Stimulated activated CD4-positive, alpha-beta T cell treated with anti-CD3 and anti-CD28 coated beads, TNF-alpha, amount 100 ng/mL, for 1 hour (primary cell): ENCODE results near the gene PRKCH.
A peak's percentile ranks its signal among the peaks of the same experiment; 100 is the strongest.

Experiments used
- DNase-seq, 3 donors: peaks; one replicate each; pipeline ENCODE4 v3.0.0-alpha.2; 2020; ENCODE audit warnings: low read depth in 3 of 3, low spot score in 1 of 3

PRKCH gene

DNA sequence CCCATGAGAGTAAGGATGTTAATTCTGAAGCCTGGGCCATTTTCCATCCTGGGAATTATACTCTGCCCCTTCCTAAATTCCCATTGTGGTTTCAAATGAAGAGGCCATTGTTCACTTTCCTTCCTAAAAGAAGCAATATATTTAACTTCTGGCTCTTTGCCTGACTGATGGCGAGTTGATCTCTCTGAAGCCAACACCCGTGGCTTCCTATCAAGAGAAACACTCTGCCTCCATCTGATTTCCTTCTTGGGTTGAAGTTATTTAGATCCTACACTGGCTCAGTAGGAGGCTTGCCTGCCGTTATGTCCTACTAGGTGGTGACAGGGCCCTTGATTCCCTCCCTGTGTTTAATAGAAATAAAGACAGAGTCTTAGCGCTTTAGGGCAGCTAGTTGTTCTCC, 97.4 kb downstream of the PRKCH start:
- no peak for DNase-seq

DNA sequence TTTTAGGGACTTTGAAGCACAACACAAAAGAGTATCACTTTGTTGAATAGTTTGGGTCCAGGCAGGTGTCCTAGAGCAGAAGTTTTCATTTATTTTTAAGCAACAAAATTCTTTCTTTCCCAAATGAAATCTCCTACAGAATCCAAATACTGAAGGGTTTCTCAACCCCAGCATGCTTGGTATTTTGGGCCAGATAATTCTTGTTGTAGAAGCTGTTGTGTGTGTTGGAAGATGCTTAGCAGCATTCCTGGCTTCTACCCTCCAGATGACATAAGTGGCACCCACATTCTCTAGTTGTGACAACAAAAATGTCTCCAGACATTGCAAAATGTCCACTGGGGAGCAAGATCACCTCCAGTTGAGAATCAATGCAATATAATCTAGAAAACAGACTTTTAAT, 97.8 kb downstream of the PRKCH start:
- no peak for DNase-seq

DNA sequence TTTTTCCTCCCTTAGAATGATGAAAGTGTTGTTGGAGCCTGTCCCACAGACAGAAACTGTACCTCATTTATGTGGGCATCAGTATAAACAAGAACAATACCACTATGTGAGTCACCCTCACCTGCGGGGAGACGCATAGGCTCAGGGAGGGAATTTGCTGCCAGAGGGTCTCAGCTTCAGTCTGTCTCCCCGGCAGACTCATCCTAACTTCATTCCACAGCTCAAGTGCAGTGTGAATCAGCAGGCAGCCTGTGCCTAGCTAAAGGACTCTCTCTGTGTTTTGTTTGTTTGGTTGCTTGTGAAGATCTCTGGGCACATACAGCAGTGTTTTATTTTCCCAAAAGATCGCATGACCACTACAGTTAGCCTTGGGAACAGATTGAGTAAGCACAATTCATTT, 98.9 kb downstream of the PRKCH start:
- DNase-seq = no peak

DNA sequence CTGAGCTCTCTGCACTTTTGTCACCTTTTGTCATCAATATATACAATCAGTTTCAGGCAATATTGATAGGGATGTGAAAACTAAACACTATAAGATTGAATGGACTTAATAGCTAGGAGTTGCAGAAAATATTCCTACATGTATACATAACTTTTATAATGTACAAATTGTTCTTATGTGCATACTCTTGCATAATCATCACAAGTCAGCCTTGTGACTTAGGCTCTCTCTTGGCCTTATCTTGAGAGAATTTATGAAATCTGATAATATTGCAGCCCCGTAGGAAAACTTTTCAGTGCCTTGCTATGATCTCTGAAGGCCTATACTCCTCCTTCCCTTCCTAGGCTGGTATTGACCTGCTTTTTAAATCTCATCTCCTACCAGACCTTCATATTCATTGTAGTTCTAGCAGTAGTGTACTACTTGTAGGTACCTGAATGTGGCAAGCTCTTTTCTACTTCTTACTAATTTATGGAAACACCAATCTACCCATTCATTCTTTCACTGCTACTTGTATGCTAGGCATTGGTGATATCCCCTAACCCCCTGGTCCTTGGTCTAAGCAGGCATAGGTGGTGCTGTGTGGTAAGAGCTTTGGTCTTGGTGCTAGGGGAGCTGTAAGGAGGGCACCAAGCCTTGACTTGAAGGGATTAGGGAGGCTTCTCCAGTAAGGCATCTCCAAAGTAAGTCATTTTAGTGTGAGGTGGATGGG, 100.0 kb downstream of the PRKCH start:
- DNase-seq = no peak

DNA sequence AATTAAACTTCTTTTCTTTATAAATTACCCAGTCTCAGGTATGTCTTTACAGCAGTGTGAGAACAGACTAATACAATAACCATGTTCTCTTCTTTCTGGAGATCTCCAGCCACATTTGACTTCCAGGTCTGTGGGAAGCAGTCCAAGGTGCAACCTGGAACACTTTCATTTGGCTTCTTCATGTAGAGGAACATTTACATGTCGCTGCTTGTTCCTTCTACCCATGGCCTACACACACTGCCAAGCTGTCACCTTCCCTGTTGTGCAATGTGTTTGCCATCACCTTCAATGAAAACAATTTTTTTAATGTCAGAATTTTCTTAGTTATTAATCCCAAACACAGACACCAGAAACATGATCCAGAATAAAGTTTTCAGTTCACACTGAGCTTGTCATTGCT, 104.7 kb downstream of the PRKCH start:
- DNase-seq = no peak

DNA sequence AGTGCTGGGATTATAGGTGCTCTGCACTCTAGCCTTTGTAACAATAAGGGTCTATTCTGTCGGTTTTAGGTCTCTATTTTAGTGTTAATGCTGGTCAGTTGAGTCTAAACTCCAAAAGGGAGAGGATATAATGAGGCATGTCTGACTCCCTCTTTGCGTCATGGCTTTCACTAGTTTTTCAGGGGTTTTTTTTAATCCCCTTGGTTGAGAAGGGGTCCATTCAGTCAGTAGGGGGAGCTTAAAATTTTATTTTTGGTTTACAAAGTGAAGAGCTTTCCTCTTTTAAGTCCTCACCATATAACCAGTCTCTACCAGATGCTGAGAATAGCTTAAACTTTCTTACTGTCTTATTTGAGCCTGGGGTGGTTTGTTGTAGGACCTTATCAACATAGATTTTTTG, 106.9 kb downstream of the PRKCH start:
- DNase-seq = no peak

DNA sequence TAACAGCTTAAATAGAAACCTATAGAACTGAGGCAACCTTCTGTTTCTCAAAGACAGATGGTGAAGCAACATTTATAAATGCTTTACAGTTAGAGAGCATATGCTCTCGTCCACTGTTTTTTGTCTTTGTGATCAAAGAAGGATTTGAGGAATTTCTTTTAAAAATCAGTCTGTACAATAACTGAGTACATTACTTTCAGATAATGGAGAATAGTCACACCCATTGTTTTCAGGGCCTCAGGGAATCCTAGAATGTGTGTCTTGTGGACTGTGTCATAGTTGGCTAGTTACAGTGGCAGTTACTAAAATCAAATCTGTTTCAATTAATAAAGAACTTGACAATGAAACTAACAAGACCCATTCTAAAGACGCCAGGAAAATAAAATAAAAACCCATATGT, 107.9 kb downstream of the PRKCH start:
- no peak for DNase-seq

DNA sequence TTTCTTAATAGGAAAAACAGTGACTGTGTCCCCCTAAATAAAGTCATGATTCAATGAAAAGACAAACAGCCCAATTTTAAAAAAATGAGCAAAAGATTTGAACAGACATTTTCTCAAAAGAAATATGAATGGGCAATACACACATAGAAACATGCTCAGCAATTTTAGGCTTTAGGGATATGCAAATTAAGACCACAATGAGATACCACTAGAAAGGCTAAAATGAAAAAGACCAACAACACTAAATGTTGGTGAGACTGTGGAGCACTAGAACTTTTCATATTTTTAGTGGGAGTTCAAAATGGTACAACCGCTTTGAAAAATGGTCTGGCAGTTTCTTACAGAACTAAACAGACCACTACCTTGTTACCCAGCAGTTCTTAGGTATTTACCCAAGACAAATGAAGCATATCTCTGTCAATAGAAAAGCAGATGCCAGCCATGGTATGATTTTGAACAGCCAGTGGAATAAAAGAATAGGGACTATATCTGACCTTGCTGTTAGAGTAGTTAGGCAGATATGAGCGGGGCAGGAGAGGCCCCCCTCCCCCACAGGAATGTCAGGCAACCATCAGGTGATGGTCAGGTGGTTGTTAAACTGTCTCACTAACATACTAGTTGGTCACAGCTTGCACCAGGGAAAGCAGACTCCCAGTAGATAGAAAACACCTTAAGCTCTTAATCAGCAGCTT, 108.8 kb downstream of the PRKCH start:
- DNase-seq = no peak

DNA sequence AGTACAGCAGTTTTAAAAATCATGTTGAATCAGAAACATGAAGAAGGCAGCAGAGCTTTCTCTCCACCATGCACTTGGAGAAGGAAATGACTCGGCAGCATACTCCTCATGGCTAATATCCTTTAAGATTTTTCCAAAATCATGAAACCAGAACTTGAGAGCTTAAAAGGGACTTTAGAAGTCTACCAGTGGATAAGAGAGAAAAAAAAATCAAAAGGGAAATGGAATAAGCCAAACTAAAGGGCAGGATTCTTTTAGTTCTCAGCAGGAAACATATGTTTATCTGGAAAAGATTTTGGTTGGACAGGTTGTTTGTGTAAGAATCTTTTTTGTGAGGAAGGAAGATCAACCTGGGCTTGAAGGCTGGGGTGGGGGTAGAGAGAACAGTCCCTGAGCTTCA, 111.8 kb downstream of the PRKCH start:
- DNase-seq = no peak

DNA sequence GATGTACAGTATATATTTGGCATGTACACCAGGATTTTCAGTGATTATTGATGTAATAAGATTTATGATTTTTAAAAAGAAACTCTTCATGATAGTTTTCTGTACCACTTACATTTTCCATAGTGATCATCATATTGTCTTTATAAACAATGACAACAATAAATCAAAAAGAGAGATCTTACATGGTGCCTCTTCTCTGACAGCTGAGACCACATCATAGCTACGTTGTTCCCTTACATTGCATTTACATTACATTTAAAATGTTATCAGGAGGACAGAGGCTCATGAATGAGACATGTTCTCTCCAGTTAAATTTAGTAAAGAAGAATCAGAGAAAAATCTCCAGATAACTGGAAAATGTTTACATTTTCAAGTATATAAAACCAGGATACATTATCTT, 112.4 kb downstream of the PRKCH start:
- DNase-seq = no peak

DNA sequence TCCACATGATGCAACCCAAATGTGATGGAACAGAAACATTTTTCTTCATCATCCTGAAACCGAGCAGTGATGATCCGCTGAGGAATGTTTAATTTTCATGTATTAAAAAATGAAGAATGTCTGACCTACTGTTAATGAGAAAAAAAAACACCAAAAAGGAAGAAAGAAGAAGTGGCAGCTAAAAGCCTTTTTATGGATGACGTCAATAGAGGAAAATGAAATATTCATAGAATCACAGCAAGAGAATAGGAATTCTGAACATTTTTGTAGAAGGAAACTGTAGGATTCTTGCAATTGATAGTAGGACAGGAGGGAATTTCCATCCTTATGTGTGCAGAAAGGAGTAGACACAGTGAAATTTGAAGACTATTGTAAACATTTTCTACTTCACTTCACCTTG, 112.9 kb downstream of the PRKCH start:
- DNase-seq = no peak

DNA sequence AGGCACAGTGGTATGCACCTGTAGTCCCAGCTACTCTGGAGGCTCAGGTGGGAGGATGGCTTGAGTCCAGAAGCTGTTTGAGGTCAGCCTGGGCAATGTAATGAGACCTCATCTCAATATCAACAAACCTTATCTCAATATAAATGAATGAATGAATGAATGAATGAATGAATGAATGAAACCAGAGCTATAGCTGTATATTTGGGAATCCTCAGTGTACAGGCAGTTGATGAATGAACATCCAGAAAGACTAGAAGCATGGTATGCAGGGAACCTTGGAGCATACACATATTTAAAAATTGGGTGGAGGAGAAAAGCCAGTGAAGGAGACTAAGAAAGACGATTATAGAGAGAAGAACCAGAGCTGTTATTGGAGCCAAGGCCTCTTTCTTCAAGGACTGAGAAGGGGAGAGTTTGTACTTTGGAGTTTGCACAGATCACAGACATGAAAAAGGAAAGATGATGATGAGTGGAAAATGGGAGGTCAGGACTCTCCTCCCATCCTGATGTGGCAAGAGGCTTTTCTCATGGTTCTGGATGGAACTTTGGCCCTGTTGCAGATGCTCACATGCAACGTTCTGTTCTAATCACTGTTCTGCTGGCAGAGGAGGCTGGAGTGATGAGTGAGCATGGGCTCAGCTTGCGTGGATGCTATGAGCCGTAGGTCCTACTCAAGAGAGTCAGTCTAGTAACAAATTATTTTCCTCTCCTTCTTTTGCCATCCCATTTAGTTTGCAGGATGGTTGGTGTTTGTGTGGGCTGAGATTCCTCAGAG, 114.4 kb downstream of the PRKCH start:
- no peak for DNase-seq

DNA sequence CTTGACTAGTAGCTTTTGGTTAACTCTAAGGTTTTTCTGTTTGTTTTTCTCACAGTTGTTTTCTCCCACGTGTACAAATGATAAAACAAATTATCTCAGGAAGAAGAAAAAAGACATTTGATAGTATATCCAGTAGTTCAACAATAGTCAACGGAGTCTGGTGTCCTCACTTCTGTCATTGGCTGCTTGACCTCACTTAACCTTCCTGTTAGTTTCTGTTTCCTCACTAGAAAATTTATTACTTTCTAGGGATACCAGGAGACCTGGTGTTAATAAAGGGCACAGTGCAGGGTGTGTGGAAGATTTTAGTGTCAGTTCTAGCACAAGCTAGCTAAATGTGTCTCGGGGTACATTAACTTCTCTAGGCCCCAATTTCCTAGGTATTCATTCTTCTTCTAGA, 116.0 kb downstream of the PRKCH start:
- no peak for DNase-seq

DNA sequence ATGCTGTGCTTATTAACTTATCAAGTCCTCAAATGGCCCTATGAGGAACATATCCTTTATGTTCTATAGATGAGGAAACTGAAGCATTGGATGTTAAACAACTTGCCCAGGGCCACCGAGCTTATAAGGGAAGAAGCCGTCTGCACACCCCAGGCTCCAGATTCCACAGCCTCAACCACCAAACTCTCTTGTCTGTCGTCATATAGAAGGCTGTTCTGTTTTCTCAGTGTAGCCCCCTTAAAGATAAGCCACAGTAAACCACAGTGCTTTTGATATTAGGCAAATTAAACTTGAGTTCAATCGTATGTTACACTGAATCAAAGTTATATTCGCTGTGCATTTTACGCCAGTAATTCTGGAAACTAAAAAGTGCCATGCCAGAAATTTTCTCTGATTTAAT, 116.7 kb downstream of the PRKCH start:
- DNase-seq = no peak

DNA sequence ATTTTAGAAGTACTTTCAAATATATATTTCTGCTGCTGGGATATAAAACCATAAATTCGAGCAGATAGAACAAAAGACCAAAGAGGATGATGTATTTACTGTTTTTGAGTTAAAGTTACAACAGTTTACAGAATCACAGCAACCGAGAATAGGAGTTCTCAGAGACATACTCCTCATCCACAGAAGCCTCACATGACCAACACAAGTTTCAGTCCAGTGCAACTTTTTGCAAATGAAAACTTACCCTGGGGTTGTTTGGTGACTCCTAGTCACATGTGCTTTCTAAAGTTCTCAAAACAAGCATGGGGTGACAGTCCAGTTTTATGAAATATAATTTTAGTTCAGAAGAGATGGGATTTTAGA, 117.1 kb downstream of the PRKCH start:
- no peak for DNase-seq

DNA sequence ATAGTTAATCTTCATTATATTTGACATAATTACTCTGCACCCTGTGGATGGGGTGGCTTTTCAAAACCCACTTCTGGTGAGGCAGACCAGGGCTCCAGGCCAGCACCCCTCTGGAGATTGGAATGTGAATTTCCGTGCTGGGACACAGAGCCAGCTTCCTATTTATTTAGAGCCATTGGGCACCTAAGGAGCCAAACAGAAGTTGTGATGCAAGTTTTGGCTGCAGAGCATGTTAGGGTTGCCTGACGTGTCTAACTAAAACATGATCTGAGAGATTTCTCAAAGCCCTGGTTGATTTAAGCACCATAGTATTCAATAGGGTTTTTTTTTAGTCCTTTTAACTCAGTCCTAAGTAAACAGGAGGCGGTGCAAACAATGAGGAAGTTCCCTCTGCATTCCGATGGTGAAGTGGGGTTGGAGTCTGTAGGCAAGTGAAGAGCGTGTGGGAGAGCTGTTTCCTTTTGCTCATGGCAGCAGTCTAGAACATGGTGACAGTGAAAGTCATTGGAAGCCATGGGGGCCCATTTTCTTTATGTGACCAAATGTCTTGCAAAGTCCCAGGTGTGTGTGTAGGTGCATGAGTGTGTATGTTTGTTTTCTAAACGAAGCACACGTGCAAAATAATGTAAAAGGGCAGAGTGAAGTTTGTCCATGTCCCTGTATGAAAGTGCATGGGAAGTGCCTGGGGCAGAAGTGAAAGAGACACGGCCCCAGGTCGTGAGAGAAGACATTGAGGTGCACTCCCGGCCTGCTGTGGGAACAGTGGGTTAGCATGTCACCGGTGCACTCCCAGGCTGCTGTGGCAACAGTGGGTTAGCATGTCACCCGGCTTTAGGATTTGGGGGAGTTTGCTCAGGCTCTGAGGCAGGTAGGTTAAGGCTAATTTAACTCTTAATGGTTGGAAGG, 117.7 kb downstream of the PRKCH start:
- no peak for DNase-seq

DNA sequence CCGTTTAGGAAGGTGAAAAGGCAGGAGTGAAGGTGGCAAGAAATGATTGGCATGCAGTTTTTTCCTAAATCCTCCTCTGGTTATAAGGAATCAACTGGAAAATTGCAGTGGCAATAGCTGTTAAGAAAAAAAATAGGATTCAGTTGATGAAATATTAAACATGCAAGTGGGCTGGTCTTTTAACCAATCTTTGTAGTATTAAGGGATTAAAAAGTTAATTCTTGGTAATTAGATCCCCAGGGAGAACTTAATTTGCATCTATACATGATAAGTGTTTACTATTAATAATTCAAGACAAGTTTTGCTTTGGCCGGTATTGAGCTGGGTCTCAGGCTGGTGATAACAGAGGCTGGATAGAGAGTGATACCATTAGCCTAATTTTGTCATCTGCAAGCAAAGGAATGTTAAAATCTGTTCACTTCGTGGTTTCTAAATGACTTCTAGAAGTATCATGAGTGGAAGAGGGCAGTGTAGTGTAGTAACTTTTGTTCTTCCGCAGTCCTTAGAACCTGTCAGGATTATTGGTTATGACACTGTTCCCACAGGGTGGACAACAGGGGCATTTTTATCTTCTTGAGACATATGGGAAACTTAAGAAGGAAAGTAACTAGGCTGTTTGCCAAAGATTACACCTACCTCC, 118.5 kb downstream of the PRKCH start:
- DNase-seq = no peak

DNA sequence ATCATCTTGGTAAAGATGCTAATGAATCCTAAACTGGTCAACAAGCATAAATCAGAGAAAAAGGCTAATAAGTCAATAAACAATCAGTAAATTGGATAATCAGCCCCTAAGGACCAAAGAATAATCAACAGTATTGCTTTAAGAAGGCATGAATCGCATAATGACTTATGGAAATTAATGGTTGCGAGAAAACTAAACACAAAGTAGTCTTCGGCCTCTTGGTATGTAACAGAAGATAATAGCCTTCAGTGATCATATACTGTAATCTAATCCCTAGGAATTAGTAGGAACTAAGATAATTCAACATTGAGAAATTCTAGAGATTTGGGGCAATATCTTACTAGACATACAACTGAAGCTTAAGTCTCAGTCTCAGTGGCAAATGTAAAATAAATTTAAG, 122.1 kb downstream of the PRKCH start:
- DNase-seq = no peak

DNA sequence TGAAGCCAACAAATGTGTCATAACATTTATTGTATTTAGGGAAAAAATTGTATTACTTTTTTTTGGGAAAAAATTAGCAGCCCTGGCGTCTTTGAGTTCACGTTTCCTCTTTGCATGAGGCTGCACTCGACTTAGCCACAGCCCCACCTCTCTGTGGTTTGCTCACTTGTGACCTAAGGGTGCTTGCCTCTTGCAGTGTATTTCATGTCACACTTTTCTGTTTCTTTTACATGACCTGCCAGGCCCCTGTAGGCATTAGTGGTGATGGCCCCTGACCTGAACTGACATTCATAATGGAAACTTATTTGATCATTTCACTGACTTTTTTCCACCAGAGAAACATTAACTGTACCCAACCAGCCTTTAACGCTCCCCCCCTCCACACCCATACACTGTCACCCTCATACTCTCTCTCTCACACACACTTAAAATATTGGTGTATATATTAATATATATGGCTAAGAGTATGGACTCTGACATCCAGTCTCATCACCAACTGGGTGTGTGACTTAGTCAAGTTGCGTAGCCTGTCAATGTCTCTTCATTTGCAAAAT, 122.9 kb downstream of the PRKCH start:
- peak in 2 of 3 donors; percentile 28 to 55 for DNase-seq

DNA sequence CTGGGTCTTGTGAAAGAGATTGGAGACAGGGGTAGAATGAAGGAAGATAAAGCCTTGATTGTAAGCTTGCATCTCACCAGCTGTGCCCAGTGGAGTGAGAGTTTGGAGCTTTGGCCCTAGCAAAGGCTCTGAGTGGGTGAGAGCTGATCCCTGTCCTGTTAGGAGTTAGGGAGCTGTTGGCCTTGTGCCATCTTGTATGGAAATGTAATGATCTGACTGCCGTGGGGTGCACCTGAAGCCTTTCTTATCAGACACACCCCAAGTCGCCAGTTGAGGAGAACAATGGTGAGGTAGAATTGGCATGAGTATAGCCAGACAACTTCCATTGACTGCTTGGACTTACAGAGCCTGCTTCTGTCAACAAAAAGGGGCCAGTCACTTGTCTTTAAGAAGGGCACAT, 130.1 kb downstream of the PRKCH start:
- no peak for DNase-seq
